Mucosa of rectum (tissue), 2 donors: ENCODE data around the gene PARVG.
"Not testable (repeated sequence)": the region's sequence is repeated elsewhere in the genome, so short reads cannot be mapped to it uniquely, and the experiment has no call there.

Source experiments
- H3K27ac ChIP-seq, 2 donors: one replicate each; pipeline ENCODE4 v1.7.0; 2013; ENCODE audit warnings: inconsistent platforms in 2 of 2, low read depth in 2 of 2, low read length in 2 of 2
- H3K27me3 ChIP-seq, 2 donors: one replicate each; pipeline ENCODE4 v1.7.0; 2013; ENCODE audit warnings: low read length in 2 of 2; ENCODE audit not compliant: control insufficient read depth in 2 of 2, insufficient read depth in 2 of 2
- H3K36me3 ChIP-seq, 2 donors: one replicate each; pipeline ENCODE4 v1.7.0; 2013; ENCODE audit warnings: low read length in 2 of 2; ENCODE audit not compliant: control insufficient read depth in 2 of 2, insufficient read depth in 2 of 2
- H3K4me1 ChIP-seq, 2 donors: one replicate each; pipeline ENCODE4 v1.7.0; 2013; ENCODE audit warnings: low read length in 2 of 2, mild to moderate bottlenecking in 1 of 2; ENCODE audit not compliant: control insufficient read depth in 2 of 2, insufficient read depth in 2 of 2
- H3K4me3 ChIP-seq, 2 donors: one replicate each; pipeline ENCODE4 v1.7.0; 2013; ENCODE audit warnings: low read length in 2 of 2
- H3K9ac ChIP-seq, 2 donors: one replicate each; pipeline ENCODE4 v1.7.0; 2013; ENCODE audit warnings: low read length in 2 of 2, low read depth in 1 of 2, mild to moderate bottlenecking in 1 of 2
- H3K9me3 ChIP-seq, 2 donors: one replicate each; pipeline ENCODE4 v1.7.0; 2013; ENCODE audit warnings: low read length in 2 of 2; ENCODE audit not compliant: control insufficient read depth in 2 of 2
- donor health status: healthy.
- donor health status: Normal muscosa, but diverticular disease.

Gene PARVG

GRCh38 chr22:44234372-44234771 lies 53.6 kb downstream of the PARVG start:
- H3K27me3 ChIP-seq, H3K9ac ChIP-seq, H3K36me3 ChIP-seq, H3K9me3 ChIP-seq, H3K27ac ChIP-seq, H3K4me3 ChIP-seq, H3K4me1 ChIP-seq: not testable (repeated sequence)

- H3K9ac ChIP-seq, result no peak overlapping the region
- no peaks in the 10 kb centered on the region for H3K9me3 ChIP-seq
- H3K27ac ChIP-seq, result no peak overlapping the region
- no peak overlapping the region for H3K4me3 ChIP-seq
- no peaks in the 10 kb centered on the region for H3K4me1 ChIP-seq
- H3K27me3 ChIP-seq, result no peaks in the 10 kb centered on the region
- H3K36me3 ChIP-seq, result no peaks in the 10 kb centered on the region
These were observed 56.6 kb downstream of the PARVG start for GRCh38 chr22:44237290-44237689.

- not testable (repeated sequence) for H3K36me3 ChIP-seq
These were observed 60.4 kb downstream of the PARVG start for GRCh38 chr22:44241121-44241520.

GRCh38 chr22:44242946-44243724 lies 62.4 kb downstream of the PARVG start:
- no peaks in the 10 kb centered on the region for H3K27me3 ChIP-seq
- no peaks in the 10 kb centered on the region for H3K36me3 ChIP-seq
- no peak overlapping the region for H3K27ac ChIP-seq
- H3K9me3 ChIP-seq, result no peaks in the 10 kb centered on the region
- H3K4me3 ChIP-seq, result no peak overlapping the region
- no peak overlapping the region for H3K9ac ChIP-seq
- H3K4me1 ChIP-seq, result no peaks in the 10 kb centered on the region

More at GRCh38 chr22:44241121-44241520, 60.4 kb downstream of the PARVG start:
- H3K9me3 ChIP-seq, H3K9ac ChIP-seq, H3K4me3 ChIP-seq, H3K27me3 ChIP-seq, H3K4me1 ChIP-seq, H3K27ac ChIP-seq: not testable (repeated sequence)

- H3K27me3 ChIP-seq, result no peaks in the 10 kb centered on the region
- no peaks in the 10 kb centered on the region for H3K36me3 ChIP-seq
- H3K9ac ChIP-seq, result no peak overlapping the region
- H3K4me1 ChIP-seq, result no peaks in the 10 kb centered on the region
- H3K9me3 ChIP-seq, result no peaks in the 10 kb centered on the region
- H3K27ac ChIP-seq, result no peak overlapping the region
- H3K4me3 ChIP-seq, result no peak overlapping the region
These were observed 63.0 kb downstream of the PARVG start for GRCh38 chr22:44243761-44244160.

- Histone ChIP-seq H3K4me3 (no peak overlapping the region), H3K9me3 (no peaks in the 10 kb centered on the region), H3K36me3 (no peaks in the 10 kb centered on the region), H3K27me3 (no peaks in the 10 kb centered on the region), H3K9ac (no peak overlapping the region), H3K27ac (no peak overlapping the region), H3K4me1 (no peaks in the 10 kb centered on the region)
These were observed 63.6 kb downstream of the PARVG start for GRCh38 chr22:44244265-44244822.

- Histone ChIP-seq H3K27me3 (no peaks in the 10 kb centered on the region), H3K9me3 (peaks cover 0 to 2% of the 10 kb centered on the region in 2 donors), H3K9ac (no peak overlapping the region), H3K36me3 (no peaks in the 10 kb centered on the region), H3K27ac (no peak overlapping the region), H3K4me1 (no peaks in the 10 kb centered on the region), H3K4me3 (no peak overlapping the region)
These were observed 64.7 kb downstream of the PARVG start for GRCh38 chr22:44245438-44245837.

- H3K27ac ChIP-seq, result no peak overlapping the region
- H3K4me1 ChIP-seq, result no peaks in the 10 kb centered on the region
- no peaks in the 10 kb centered on the region for H3K27me3 ChIP-seq
- no peaks in the 10 kb centered on the region for H3K36me3 ChIP-seq
- H3K9ac ChIP-seq, result no peak overlapping the region
- peaks cover 0 to 4% of the 10 kb centered on the region in 2 donors for H3K9me3 ChIP-seq
- H3K4me3 ChIP-seq, result no peak overlapping the region
These were observed 65.1 kb downstream of the PARVG start for GRCh38 chr22:44245867-44246266.

GRCh38 chr22:44246615-44247326 lies 66.0 kb downstream of the PARVG start:
- Histone ChIP-seq H3K27me3 (no peaks in the 10 kb centered on the region), H3K4me3 (no peak overlapping the region), H3K9me3 (peaks cover 0 to 4% of the 10 kb centered on the region in 2 donors), H3K36me3 (no peaks in the 10 kb centered on the region), H3K27ac (no peak overlapping the region), H3K4me1 (no peaks in the 10 kb centered on the region), H3K9ac (no peak overlapping the region)

- Histone ChIP-seq H3K27ac (no peak overlapping the region), H3K36me3 (no peaks in the 10 kb centered on the region), H3K4me1 (no peaks in the 10 kb centered on the region), H3K4me3 (no peak overlapping the region), H3K9ac (no peak overlapping the region), H3K27me3 (no peaks in the 10 kb centered on the region), H3K9me3 (peaks cover 0 to 4% of the 10 kb centered on the region in 2 donors)
These were observed 66.6 kb downstream of the PARVG start for GRCh38 chr22:44247346-44247745.
